MM.1S (cell line): ENCODE results near the gene SSH3.

Source experiments
- DNase-seq: peaks from one replicate; pipeline ENCODE4 v3.0.0-alpha.2; 2015
- H2AFZ ChIP-seq: fragments of 300-600 bp; sonication (generic); 2 replicates; pipeline ENCODE4 v1.6.0; 2016; ENCODE audit warnings: antibody characterized with exemption, low read length
- H3F3A ChIP-seq: fragments of 300-600 bp; sonication (generic); 2 replicates; pipeline ENCODE4 v1.6.1; 2016; ENCODE audit warnings: mild to moderate bottlenecking, antibody characterized with exemption, low read length, moderate library complexity, mixed read lengths; ENCODE audit not compliant: insufficient read depth
- H3K27ac ChIP-seq: fragments of 300-600 bp; sonication (generic); 2 replicates; pipeline ENCODE4 v1.5.1; 2016; ENCODE audit warnings: mild to moderate bottlenecking, low read length
- H3K27me3 ChIP-seq: fragments of 300-600 bp; sonication (generic); replicated peaks from 2 replicates; pipeline ENCODE4 v1.6.0; 2016; ENCODE audit warnings: low read length; ENCODE audit not compliant: insufficient read depth
- H3K36me3 ChIP-seq: fragments of 300-600 bp; sonication (generic); replicated peaks from 2 replicates; pipeline ENCODE4 v1.6.1; 2016; ENCODE audit warnings: mild to moderate bottlenecking, low read length, mixed read lengths; ENCODE audit not compliant: insufficient read depth
- H3K4me1 ChIP-seq: fragments of 300-600 bp; sonication (generic); 2 replicates; pipeline ENCODE4 v1.6.1; 2016; ENCODE audit warnings: low read length, mixed read lengths
- H3K4me2 ChIP-seq: fragments of 300-600 bp; sonication (generic); 2 replicates; pipeline ENCODE4 v1.6.0; 2016; ENCODE audit warnings: low read depth, low read length
- H3K4me3 ChIP-seq: fragments of 300-600 bp; sonication (generic); 2 replicates; pipeline ENCODE4 v1.5.1; 2016; ENCODE audit warnings: low read length, mixed read lengths
- H3K79me2 ChIP-seq: fragments of 300-600 bp; sonication (generic); 2 replicates; pipeline ENCODE4 v1.6.1; 2016; ENCODE audit warnings: mixed run types, low read length, mixed read lengths
- H3K9ac ChIP-seq: fragments of 300-600 bp; sonication (generic); 2 replicates; pipeline ENCODE4 v1.6.1; 2016; ENCODE audit warnings: low read length, mixed read lengths
- H3K9me2 ChIP-seq: fragments of 300-600 bp; sonication (generic); replicated peaks from 2 replicates; pipeline ENCODE4 v1.6.1; 2016; ENCODE audit warnings: mild to moderate bottlenecking, low read length, mixed read lengths; ENCODE audit not compliant: insufficient read depth
- H3K9me3 ChIP-seq: fragments of 300-600 bp; sonication (generic); replicated peaks from 2 replicates; pipeline ENCODE4 v1.6.1; 2016; ENCODE audit warnings: mild to moderate bottlenecking, low read length, mixed read lengths; ENCODE audit not compliant: insufficient read depth
- H4K20me1 ChIP-seq: fragments of 300-600 bp; sonication (generic); 2 replicates; pipeline ENCODE4 v1.6.1; 2016; ENCODE audit warnings: mild to moderate bottlenecking, low read length, moderate library complexity, mixed read lengths; ENCODE audit not compliant: insufficient read depth
- EZH2 ChIP-seq: fragments of 300-600 bp; sonication (generic); optimal IDR thresholded peaks from 2 replicates; pipeline ENCODE3; 2017; ENCODE audit warnings: low read depth, mild to moderate bottlenecking, antibody characterized with exemption, low read length, mixed read lengths
- EZH2phosphoT487 ChIP-seq: fragments of 300-600 bp; sonication (generic); IDR thresholded peaks from 2 replicates; pipeline ENCODE4 v1.6.1; 2018; ENCODE audit warnings: antibody characterized with exemption, low read length
- TF ChIP-seq, protein P1 (sequence below): fragments of 300-600 bp; sonication (generic); IDR thresholded peaks from 2 replicates; pipeline ENCODE4 v1.5.1; 2016; ENCODE audit warnings: antibody characterized with exemption, low read length, mixed read lengths

The SSH3 gene

GRCh38 chr11:67337257-67337656 is 33.9 kb downstream of the SSH3 start:
- H4K20me1 ChIP-seq, result no peaks in the 10 kb centered on the region
- H3K9me3 ChIP-seq, result no peaks in the 10 kb centered on the region
- no peaks in the 10 kb centered on the region for H3F3A ChIP-seq
- DNase-seq, result no peak
- H3K79me2 ChIP-seq, result no peaks in the 10 kb centered on the region
- no peaks in the 10 kb centered on the region for H3K27me3 ChIP-seq
- no peak overlapping the region for H2AFZ ChIP-seq
- H3K9ac ChIP-seq, result no peak overlapping the region
- H3K4me2 ChIP-seq, result no peak overlapping the region
- no peak overlapping the region for H3K4me3 ChIP-seq
- TF ChIP-seq EZH2 (no peak), EZH2phosphoT487 (no peak)
- TF ChIP-seq, protein P1, sequence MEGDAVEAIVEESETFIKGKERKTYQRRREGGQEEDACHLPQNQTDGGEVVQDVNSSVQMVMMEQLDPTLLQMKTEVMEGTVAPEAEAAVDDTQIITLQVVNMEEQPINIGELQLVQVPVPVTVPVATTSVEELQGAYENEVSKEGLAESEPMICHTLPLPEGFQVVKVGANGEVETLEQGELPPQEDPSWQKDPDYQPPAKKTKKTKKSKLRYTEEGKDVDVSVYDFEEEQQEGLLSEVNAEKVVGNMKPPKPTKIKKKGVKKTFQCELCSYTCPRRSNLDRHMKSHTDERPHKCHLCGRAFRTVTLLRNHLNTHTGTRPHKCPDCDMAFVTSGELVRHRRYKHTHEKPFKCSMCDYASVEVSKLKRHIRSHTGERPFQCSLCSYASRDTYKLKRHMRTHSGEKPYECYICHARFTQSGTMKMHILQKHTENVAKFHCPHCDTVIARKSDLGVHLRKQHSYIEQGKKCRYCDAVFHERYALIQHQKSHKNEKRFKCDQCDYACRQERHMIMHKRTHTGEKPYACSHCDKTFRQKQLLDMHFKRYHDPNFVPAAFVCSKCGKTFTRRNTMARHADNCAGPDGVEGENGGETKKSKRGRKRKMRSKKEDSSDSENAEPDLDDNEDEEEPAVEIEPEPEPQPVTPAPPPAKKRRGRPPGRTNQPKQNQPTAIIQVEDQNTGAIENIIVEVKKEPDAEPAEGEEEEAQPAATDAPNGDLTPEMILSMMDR, result no peak
- no peaks in the 10 kb centered on the region for H3K4me1 ChIP-seq
- H3K9me2 ChIP-seq, result no peaks in the 10 kb centered on the region
- no peaks in the 10 kb centered on the region for H3K36me3 ChIP-seq
- no peak overlapping the region for H3K27ac ChIP-seq

DNA sequence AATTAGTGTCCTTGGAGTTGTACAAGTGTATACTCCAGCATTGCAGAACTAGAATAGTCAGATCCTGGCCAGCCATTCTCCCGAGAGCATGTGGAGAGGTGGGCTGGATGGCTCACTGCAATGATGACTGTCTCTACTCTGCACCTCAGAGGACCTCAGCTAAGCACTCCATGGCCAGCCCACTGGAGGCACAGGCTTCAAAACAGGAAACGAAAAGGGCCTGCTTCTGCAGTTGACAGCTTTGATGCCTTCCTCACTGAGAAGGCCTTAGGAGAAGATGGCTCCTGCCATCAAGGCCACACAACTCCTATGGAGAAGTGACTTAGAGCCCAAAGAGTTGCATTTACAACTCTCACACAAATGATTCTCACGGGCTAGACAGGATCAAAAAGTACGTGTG is 40.9 kb downstream of the SSH3 start:
- no peaks in the 10 kb centered on the region for H3K9me2 ChIP-seq
- DNase-seq, result no peak
- TF ChIP-seq EZH2 (no peak), EZH2phosphoT487 (no peak)
- TF ChIP-seq, protein P1, result no peak
- peaks cover 4% of the 10 kb centered on the region; the same call in 1 of the 2 replicates for H3F3A ChIP-seq
- no peaks in the 10 kb centered on the region for H3K36me3 ChIP-seq
- no peaks in the 10 kb centered on the region for H3K9me3 ChIP-seq
- H3K4me2 ChIP-seq, result peak overlapping the region; percentile 18; the same call in 1 of the 2 replicates
- H3K79me2 ChIP-seq, result no peaks in the 10 kb centered on the region
- H3K27me3 ChIP-seq, result no peaks in the 10 kb centered on the region
- H2AFZ ChIP-seq, result peak overlapping the region; percentile 55
- H3K9ac ChIP-seq, result no peak overlapping the region
- no peaks in the 10 kb centered on the region for H4K20me1 ChIP-seq
- no peak overlapping the region for H3K27ac ChIP-seq
- H3K4me3 ChIP-seq, result no peak overlapping the region
- peaks cover 12% of the 10 kb centered on the region for H3K4me1 ChIP-seq

DNA sequence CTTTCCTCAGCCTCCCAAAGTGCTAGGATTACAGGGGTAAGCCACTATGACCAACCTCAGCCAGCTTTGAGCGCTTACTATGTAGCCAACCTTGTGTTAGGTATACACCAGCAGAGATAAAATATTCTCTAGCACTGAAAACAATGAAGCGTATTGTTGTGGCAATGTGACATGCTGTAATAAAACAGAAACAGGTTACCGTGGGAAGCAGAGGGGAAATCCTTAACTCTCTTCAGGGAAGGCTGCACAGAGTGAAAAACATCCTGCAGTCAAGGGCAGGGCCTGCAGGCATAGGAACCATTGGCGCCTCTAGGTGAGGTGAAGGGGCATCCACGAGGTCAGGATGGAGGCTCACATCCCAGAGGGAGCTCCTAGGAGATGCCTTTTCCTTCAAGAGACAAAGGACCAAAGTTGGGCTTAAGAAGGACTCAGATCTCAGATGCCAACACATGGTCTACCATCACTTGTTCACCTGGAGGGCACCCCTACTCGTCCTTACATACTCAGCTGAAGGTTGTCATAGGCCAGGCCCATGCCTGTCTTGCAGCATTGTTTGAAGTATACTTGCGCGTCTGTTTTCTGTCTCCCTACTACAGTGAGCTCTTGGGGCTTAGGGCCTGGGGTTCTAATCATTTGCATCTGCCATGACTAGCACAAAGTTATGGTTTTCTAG is 42.1 kb downstream of the SSH3 start:
- H3K9me3 ChIP-seq, result no peaks in the 10 kb centered on the region
- H3K4me1 ChIP-seq, result peaks cover 21% of the 10 kb centered on the region
- no peak for DNase-seq
- TF ChIP-seq, protein P1, result no peak
- no peak for TF ChIP-seq EZH2phosphoT487
- TF ChIP-seq EZH2, result no peak
- no peaks in the 10 kb centered on the region for H4K20me1 ChIP-seq
- no peak overlapping the region for H3K4me3 ChIP-seq
- H3K36me3 ChIP-seq, result no peaks in the 10 kb centered on the region
- H3K79me2 ChIP-seq, result no peaks in the 10 kb centered on the region
- no peaks in the 10 kb centered on the region for H3K27me3 ChIP-seq
- H3K27ac ChIP-seq, result no peak overlapping the region
- H3F3A ChIP-seq, result peaks cover 4% of the 10 kb centered on the region; the same call in 1 of the 2 replicates
- H2AFZ ChIP-seq, result no peak overlapping the region
- no peaks in the 10 kb centered on the region for H3K9me2 ChIP-seq
- H3K4me2 ChIP-seq, result no peak overlapping the region
- H3K9ac ChIP-seq, result no peak overlapping the region
